Measurements from ENCODE around the gene DCUN1D3. TPM values are rescaled to one million over a fixed set of nuclear protein-coding genes. Genes with fewer than 3 reads are reported as not detected.

DCUN1D3 gene
- total RNA-seq, 1 donor from 2014 or later = 4.1 TPM

DNA sequence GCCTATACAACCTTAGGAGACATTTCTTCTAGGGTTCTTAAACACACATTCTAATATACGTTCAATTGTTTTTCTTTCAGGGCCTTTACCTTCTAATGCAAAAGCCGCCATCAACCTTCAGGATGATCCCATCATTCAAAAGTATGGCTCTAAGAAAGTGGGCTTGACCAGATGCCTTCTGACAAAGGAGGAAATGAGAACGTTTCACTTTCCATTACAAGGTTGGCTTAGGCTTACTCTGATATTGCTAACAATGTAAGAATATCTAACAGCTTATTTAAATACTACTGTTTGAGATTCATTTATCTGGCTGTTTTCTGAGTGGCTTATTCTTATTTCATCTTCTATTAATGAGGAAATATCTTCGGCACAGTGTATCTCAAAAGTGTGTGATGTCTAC is 78.5 kb downstream of the DCUN1D3 start:
- no peak for DNase-seq
- Mint-ChIP-seq H3K4me1 (peaks cover 7% of the 10 kb centered on the region), H3K36me3 (ENCODE audit: low read depth) (no peaks in the 10 kb centered on the region), H3K27me3 (no peaks in the 10 kb centered on the region), H3K27ac (no peak overlapping the region), H3K4me3 (no peak overlapping the region), H3K9me3 (no peaks in the 10 kb centered on the region)
- ChIA-PET POLR2A (no interaction called here), CTCF (no interaction called here)
- intact Hi-C loops (cut with micrococcal nuclease) = no loop called here
- TF ChIP-seq, protein P1, sequence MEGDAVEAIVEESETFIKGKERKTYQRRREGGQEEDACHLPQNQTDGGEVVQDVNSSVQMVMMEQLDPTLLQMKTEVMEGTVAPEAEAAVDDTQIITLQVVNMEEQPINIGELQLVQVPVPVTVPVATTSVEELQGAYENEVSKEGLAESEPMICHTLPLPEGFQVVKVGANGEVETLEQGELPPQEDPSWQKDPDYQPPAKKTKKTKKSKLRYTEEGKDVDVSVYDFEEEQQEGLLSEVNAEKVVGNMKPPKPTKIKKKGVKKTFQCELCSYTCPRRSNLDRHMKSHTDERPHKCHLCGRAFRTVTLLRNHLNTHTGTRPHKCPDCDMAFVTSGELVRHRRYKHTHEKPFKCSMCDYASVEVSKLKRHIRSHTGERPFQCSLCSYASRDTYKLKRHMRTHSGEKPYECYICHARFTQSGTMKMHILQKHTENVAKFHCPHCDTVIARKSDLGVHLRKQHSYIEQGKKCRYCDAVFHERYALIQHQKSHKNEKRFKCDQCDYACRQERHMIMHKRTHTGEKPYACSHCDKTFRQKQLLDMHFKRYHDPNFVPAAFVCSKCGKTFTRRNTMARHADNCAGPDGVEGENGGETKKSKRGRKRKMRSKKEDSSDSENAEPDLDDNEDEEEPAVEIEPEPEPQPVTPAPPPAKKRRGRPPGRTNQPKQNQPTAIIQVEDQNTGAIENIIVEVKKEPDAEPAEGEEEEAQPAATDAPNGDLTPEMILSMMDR (IDR thresholded peaks at IDR 0.05) = no peak
- no peak for ATAC-seq (ENCODE audit: low read depth)

DNA sequence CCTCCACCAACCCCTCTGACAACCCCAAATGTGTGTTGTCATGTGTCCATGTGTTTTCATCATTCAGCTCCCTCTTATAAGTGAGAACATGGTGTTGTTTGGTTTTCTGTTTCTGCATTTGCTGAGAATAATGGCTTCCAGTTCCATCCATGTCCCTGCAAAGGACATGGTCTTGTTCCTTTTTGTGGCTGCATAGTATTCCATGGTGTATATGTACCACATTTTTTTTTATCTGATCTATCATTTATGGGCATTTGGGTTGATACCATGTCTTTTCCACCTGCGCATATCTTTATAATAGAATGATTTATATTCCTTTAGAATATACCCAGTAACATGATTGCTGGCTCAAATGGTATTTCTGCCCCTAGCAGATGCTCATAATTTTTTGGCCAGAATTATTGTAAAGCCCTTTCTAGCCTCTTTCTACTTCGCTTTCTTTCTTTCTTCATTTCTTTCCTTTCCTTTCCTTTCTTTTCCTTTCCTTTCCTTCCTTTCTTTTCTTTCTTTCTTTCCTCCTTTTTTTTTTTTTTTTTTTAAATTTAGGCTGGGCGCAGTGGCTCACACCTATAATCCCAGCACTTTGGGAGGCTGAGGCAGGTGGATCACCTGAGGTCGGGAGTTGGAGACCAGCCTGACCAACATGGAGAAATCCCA is 81.1 kb downstream of the DCUN1D3 start:
- TF ChIP-seq, protein P1 (IDR thresholded peaks at IDR 0.05) = no peak
- ChIA-PET POLR2A (interaction anchor here (0.6 kb wide), 1 partner anchor 521 kb away, joined by 3 read pairs; no protein-coding TSS in a partner anchor), CTCF (no interaction called here)
- intact Hi-C loops (cut with micrococcal nuclease) = no loop called here
- Mint-ChIP-seq H3K27ac (no peak overlapping the region), H3K4me3 (no peak overlapping the region), H3K36me3 (ENCODE audit: low read depth) (no peaks in the 10 kb centered on the region), H3K9me3 (no peaks in the 10 kb centered on the region), H3K27me3 (no peaks in the 10 kb centered on the region), H3K4me1 (peaks cover 7% of the 10 kb centered on the region)
- ATAC-seq (ENCODE audit: low read depth) (no peak), DNase-seq (no peak)

DNA sequence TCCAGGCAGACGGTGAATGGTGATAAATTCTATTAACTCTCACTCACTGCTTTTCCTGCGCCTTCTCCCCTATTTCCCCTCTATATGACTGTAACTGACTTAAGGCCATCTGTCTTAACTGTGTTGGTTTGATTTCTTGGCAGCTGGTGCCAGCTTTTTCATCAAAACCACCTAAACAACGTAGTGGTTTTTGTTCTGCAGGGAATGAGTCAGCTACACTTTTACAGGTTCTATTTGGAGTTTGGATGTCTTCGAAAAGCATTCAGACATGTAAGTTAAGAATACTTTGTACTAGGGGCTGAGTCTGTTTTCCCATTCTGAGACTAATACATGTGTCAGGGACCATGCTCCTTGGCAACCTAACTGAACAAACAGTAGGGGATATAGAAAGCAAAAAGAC is 85.4 kb downstream of the DCUN1D3 start:
- TF ChIP-seq, protein P1 (IDR thresholded peaks at IDR 0.05) = no peak
- intact Hi-C loops (cut with micrococcal nuclease) = no loop called here
- Mint-ChIP-seq H3K36me3 (ENCODE audit: low read depth) (no peaks in the 10 kb centered on the region), H3K9me3 (no peaks in the 10 kb centered on the region), H3K27ac (no peak overlapping the region), H3K27me3 (no peaks in the 10 kb centered on the region), H3K4me3 (no peak overlapping the region), H3K4me1 (no peaks in the 10 kb centered on the region)
- ATAC-seq (ENCODE audit: low read depth) (no peak), DNase-seq (no peak)
- CTCF ChIA-PET = no interaction called here
- POLR2A ChIA-PET = interaction anchor here (0.6 kb wide), 1 partner anchor 8 kb away, joined by 4 read pairs; the partner anchor contains the start of genes ERI2 and REXO5

DNA sequence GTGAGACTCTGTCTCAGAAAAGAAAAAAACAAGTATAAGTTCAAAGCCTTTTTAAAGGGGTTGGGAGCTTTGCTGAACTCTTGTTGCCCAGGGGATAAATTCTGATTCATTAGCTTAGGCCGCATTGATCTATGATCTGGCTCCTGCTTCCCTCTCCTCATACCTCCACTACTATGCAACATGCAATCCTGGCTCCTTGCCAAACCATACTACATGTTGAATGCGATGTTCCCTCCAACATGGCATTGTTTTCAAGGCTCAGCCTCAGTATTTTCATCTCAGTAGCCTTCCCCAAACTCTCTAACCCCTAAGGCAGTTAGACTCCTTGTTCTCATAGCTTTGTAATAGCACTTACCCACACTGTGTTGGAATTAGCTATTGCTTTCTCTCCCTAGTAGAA is 87.6 kb downstream of the DCUN1D3 start:
- DNase-seq = no peak
- CTCF ChIA-PET = no interaction called here
- Mint-ChIP-seq H3K27ac (no peak overlapping the region), H3K9me3 (no peaks in the 10 kb centered on the region), H3K4me1 (peaks cover 4% of the 10 kb centered on the region), H3K36me3 (ENCODE audit: low read depth) (no peaks in the 10 kb centered on the region), H3K4me3 (no peak overlapping the region), H3K27me3 (no peaks in the 10 kb centered on the region)
- no peak for ATAC-seq (ENCODE audit: low read depth)
- TF ChIP-seq, protein P1 (IDR thresholded peaks at IDR 0.05) = no peak
- intact Hi-C loops (cut with micrococcal nuclease) = no loop called here
- POLR2A ChIA-PET = no interaction called here

DNA sequence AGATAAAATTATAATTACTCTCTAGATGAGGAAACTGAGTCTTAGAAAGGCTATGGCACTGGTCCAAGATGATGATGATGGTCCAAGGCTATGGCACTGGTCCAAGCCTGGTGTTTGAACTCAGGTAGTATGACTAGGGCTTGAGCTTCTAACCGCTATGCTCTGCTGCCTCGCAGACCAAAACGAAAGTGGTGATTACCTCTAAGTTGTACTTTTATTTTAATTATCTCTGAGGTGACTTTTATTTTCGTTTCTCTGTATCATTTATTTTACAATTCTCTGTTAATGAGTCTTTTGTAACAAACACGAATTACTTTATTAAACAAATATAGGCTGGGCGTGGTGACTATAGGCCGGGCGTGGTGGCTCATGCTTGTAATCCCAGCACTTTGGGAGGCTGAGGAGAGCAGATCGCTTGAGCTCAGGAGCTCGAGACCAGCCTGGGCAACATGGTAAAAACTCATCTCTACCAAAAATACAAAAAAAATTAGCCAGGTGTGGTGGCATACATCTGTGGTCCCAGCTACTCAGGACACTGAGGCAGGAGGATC is 88.2 kb downstream of the DCUN1D3 start:
- peaks cover 7% of the 10 kb centered on the region for H3K4me1 Mint-ChIP-seq
- no peak overlapping the region for H3K27ac Mint-ChIP-seq
- TF ChIP-seq, protein P1 (IDR thresholded peaks at IDR 0.05) = no peak
- H3K4me3 Mint-ChIP-seq = no peak overlapping the region
- no peaks in the 10 kb centered on the region for H3K9me3 Mint-ChIP-seq
- DNase-seq (no peak), ATAC-seq (ENCODE audit: low read depth) (no peak)
- POLR2A ChIA-PET = no interaction called here
- intact Hi-C loops (cut with micrococcal nuclease) = no loop called here
- CTCF ChIA-PET = no interaction called here
- no peaks in the 10 kb centered on the region for H3K27me3 Mint-ChIP-seq
- H3K36me3 Mint-ChIP-seq (ENCODE audit: low read depth) = no peaks in the 10 kb centered on the region

Measured in activated B cell treated with CpG ODN at 0.5 μM for 24 hours (primary cell).